PFSK-1 (cell line): ENCODE results near the gene ADD3.

Experiments used
- FOXP2 ChIP-seq: optimal IDR thresholded peaks from 2 replicates; pipeline ENCODE3; 2011; ENCODE audit warnings: borderline replicate concordance, control low read depth, inconsistent platforms; ENCODE audit not compliant: insufficient read depth; ENCODE audit errors: extremely low read length, extremely low read depth
- POLR2AphosphoS5 ChIP-seq: IDR thresholded peaks from 2 replicates; pipeline ENCODE4 v1.6.1; 2012; ENCODE audit warnings: low read depth, mild to moderate bottlenecking, control low read depth, low read length, moderate library complexity
- REST ChIP-seq, 2 experiments: IDR thresholded peaks; 2 replicates each; pipeline versions ENCODE4 v1.6.1 to v1.8.0; 2011 to 2012; ENCODE audit warnings: low read depth in 2 of 2, low read length in 2 of 2, control low read depth in 1 of 2, inconsistent platforms in 1 of 2, mild to moderate bottlenecking in 1 of 2, moderate library complexity in 1 of 2; ENCODE audit not compliant: insufficient read depth in 1 of 2
- SIN3A ChIP-seq: IDR thresholded peaks from 2 replicates; pipeline ENCODE4 v1.6.1; 2012; ENCODE audit warnings: mild to moderate bottlenecking, low read length, moderate library complexity, borderline replicate concordance; ENCODE audit not compliant: insufficient read depth
- TAF1 ChIP-seq: IDR thresholded peaks from 2 replicates; pipeline ENCODE4 v1.6.1; 2012; ENCODE audit warnings: low read length, control low read depth, borderline replicate concordance; ENCODE audit not compliant: insufficient read depth

ADD3 gene

GRCh38 chr10:110147961-110148360, 140.2 kb downstream of the ADD3 start:
- TF ChIP-seq POLR2AphosphoS5, result no peak
- no peak for TF ChIP-seq FOXP2
- no peak for TF ChIP-seq REST (IDR thresholded peaks at IDR 0.05; ENCODE audit: insufficient read depth in 1 of 2, low read depth in 2 of 2, low read length in 2 of 2)
- no peak for TF ChIP-seq TAF1
- TF ChIP-seq SIN3A, result no peak

GRCh38 chr10:110149259-110149658, 141.5 kb downstream of the ADD3 start:
- TF ChIP-seq FOXP2 (no peak), REST (IDR thresholded peaks at IDR 0.05; ENCODE audit: insufficient read depth in 1 of 2, low read depth in 2 of 2, low read length in 2 of 2) (no peak), SIN3A (no peak), TAF1 (no peak), POLR2AphosphoS5 (no peak)

DNA sequence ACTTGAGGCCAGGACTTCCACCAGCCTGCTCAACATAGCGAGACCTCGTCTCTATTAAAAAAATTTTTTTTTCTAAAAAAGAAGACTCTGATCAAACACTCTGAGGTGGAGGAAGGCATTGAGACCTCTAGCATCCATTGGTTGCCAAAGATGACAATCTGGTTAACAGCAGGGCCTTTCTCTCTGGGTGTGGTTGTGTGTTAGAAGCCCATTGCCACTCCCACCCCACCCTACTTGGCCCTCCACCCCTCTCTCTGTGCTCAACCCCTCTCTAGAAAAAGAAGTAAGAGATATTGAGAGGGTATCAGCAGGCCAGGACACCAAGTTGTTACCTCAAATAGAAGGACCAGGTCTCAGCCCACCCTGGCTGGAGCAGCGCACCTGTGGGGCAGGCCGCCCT, 142.3 kb downstream of the ADD3 start:
- no peak for TF ChIP-seq FOXP2

GRCh38 chr10:110150981-110151380, 143.2 kb downstream of the ADD3 start:
- TF ChIP-seq REST (IDR thresholded peaks at IDR 0.05; ENCODE audit: insufficient read depth in 1 of 2, low read depth in 2 of 2, low read length in 2 of 2) (no peak), POLR2AphosphoS5 (no peak)

GRCh38 chr10:110151467-110151866, 143.7 kb downstream of the ADD3 start:
- TF ChIP-seq REST (IDR thresholded peaks at IDR 0.05; ENCODE audit: insufficient read depth in 1 of 2, low read depth in 2 of 2, low read length in 2 of 2) (no peak), SIN3A (no peak), POLR2AphosphoS5 (no peak), TAF1 (no peak), FOXP2 (no peak)

DNA sequence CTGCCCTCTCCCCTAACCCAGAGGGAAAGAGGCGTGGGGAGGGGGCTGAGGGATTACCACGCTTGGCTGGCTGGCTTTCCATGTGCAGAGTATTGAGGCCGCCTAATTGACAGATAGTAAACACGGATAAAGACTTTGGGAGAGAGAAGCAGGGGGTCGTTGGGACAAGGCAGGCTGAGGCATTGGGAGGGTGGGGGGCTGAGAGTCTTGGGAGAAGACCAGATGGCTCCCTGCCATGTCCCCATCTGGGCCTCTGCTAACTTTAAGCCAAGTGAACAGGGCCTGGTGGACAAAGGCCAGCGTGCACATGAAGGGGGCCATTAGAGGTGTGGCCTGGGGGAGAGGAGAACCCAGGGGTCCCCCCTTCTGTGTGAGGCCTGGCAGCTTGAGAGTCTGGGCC, 144.2 kb downstream of the ADD3 start:
- TF ChIP-seq REST (IDR thresholded peaks at IDR 0.05; ENCODE audit: insufficient read depth in 1 of 2, low read depth in 2 of 2, low read length in 2 of 2) (no peak), POLR2AphosphoS5 (no peak), TAF1 (no peak), FOXP2 (no peak), SIN3A (no peak)
